LNCaP clone FGC (cell line): ENCODE measurements around the gene TMEM132C.

Experiments used
- DNase-seq: peaks from one replicate; pipeline ENCODE4 v3.0.0-alpha.2; 2011; ENCODE audit warnings: low read depth
- H3K4me3 ChIP-seq: 2 replicates; pipeline ENCODE4 v1.5.1; 2011; ENCODE audit warnings: mild to moderate bottlenecking, low read depth, low read length, control low read depth
- TF ChIP-seq, protein P1 (sequence below): IDR thresholded peaks from 2 replicates; pipeline ENCODE4 v1.5.1; 2012; ENCODE audit warnings: mild to moderate bottlenecking; ENCODE audit not compliant: control insufficient read depth, insufficient read depth; ENCODE audit errors: extremely low read depth

Gene TMEM132C

DNA sequence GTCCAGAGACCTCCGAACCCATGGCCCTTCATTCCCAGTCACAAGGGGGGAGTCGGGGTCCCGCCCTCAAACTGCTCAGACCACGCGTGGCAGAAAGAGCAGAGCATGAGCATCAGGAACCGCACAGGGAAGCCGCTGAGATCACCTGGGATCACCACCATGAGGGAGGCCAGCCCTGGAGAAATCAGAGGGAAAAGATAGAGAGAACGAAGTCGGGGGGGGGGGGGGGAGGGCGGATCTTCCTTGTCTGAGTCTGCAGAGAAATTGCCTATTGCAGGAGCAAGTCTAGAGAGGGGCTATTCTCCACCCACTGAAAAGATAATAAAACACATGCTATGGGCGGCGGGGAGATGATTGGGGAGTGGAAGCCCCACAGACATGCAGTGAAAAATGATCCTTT lies 884 bp upstream of the TMEM132C start:
- TF ChIP-seq, protein P1, sequence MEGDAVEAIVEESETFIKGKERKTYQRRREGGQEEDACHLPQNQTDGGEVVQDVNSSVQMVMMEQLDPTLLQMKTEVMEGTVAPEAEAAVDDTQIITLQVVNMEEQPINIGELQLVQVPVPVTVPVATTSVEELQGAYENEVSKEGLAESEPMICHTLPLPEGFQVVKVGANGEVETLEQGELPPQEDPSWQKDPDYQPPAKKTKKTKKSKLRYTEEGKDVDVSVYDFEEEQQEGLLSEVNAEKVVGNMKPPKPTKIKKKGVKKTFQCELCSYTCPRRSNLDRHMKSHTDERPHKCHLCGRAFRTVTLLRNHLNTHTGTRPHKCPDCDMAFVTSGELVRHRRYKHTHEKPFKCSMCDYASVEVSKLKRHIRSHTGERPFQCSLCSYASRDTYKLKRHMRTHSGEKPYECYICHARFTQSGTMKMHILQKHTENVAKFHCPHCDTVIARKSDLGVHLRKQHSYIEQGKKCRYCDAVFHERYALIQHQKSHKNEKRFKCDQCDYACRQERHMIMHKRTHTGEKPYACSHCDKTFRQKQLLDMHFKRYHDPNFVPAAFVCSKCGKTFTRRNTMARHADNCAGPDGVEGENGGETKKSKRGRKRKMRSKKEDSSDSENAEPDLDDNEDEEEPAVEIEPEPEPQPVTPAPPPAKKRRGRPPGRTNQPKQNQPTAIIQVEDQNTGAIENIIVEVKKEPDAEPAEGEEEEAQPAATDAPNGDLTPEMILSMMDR, result no peak
- DNase-seq, result no peak
- no peak overlapping the region for H3K4me3 ChIP-seq

DNA sequence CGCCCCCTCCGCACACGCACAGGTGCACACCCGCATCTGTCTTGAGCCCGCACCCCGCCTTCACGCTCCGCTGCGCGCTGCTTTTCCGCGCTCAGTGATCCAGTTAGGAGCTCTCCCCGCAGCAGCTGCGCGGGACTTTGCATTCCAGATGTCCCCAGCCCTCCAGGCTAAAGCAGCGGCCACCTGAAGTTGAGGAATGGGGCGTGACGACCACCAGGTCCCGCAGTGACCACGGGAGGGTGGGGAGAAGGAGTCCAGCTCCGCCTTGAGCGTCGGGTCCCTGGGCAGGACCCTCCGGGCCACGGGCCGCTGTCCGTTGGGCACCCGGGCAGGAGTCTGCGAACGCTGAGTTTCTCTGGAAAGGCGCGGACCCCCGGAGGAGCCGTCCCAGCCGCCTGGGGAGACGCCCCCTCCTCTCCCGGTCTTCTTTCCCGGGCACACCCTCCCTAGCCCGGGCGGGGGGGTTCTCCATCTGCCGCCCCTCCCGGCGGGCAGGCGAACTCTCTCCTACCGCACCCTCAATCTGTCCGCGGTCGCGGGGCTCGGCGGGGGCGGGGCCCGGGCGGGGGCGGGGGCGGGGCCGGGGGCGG lies 334 bp upstream of the TMEM132C start:
- no peak overlapping the region for H3K4me3 ChIP-seq
- TF ChIP-seq, protein P1, result no peak
- DNase-seq, result no peak

DNA sequence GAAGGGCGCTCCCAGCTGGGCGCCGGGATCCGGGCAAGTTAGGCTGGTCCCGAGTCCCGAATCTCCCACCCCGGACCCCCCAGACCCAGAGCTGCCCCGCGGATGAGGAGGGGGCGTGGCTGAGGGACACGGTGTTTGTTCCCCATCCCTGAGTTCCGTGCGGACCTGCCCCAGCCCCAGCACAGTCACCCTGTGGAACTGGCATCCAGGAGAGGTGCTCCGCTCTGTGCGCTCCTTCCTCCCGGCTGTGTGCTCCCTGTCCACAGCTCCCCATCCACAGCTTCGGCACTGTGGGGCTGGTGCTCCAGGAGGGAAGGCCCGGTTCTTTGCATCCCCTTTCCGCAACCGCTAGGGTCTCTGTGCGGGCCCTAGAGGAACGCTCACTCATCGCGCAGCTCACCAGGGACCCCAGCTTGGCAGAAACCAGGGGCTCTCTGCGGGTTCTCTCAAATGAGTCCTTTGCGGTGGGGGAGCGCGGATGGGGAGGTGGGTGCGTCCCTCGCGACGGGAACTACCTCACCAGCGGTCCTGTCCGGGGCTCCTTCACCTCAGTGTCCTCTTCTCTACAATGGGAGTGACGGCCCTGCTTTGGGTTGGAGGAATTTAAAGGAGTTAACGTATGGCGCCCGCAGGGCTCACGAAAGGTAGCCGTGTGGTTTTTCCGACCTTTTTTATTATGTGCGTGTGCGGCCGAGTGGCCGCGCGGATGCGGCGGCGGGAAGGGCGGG lies 845 bp downstream of the TMEM132C start:
- TF ChIP-seq, protein P1, result no peak
- DNase-seq, result no peak
- no peak overlapping the region for H3K4me3 ChIP-seq

DNA sequence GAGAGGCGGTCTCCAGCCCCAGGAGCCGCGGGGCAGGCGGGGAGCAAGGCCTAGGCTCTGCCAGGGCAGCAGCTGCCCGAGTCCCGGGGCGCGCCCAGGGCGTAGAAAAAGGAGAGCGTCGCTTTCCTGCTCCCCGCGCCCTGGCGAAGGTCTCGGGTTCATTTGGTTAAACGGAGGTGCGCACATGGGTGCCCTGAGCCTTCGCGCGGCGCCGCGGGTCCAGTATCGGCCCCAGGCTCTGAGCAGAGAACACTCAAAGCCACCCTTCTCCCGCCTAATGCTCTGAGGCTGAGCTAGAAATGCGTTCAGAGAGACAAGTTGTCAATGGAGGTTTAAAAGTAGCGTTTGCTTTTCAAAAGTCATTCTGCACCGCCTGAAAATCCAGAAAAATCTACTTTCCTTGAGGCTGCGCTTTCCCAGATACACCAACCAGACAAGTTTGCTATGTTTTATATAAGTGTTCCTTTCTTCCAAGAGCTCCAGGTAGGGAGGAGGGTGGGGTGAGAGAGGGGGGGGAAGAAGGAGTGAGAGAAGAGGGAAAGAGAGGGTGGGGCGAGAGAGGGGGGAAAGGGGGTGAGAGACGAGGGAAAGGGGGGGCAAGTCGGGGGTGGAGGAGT lies 1.5 kb downstream of the TMEM132C start:
- DNase-seq, result no peak
- H3K4me3 ChIP-seq, result no peak overlapping the region
- TF ChIP-seq, protein P1, result no peak

DNA sequence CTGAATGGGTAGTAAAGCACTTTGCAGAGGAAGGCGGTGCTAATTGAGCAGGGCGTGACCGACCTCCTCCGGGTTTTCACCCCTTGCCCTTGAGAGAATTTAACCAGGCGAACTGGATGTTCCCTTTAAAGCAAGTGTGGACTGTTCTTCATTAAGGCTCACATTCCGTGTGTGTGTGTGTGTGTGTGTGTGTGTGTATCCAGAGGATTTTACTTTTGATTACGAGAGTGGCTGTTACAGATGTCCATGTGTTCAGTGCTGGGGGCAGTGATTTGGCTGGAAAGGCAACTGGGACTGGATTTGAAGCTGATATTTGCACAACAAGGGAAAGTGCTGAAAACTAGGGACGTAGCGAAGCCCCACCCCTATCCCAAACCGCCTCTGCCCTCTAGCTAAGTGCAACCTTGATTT lies 2.2 kb downstream of the TMEM132C start:
- DNase-seq, result no peak
- TF ChIP-seq, protein P1, result no peak
- H3K4me3 ChIP-seq, result no peak overlapping the region

DNA sequence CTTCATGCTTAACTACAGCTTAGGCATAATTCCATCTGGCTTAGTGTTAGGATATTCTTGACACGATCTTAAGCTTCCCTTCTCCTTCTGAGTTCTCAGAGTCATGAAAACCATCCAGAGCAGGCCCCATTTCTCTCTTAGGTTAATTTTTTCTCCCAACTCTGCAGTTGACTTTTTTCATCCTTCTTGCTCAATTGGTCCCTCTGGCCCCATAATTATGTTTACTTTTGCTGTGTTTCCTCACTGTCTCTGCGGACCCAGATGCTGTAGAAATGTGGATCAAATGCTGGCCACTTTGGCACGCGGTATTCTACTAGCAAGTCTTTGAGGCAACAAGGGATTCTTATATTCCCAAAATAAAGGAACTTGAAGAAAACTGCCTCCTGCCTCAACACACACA lies 9.5 kb downstream of the TMEM132C start:
- H3K4me3 ChIP-seq, result no peak overlapping the region
- TF ChIP-seq, protein P1, result no peak
- DNase-seq, result no peak
